K562 (cell line): Measurements from ENCODE around the gene VRK3. TPM values are rescaled to one million over a fixed set of nuclear protein-coding genes. Genes with fewer than 3 reads are reported as not detected.

Experiments
- CC2D1A ChIP-seq: fragments of 450-650 bp; IDR thresholded peaks from 2 replicates; pipeline ENCODE4 v1.6.1; 2017; ENCODE audit warnings: mild to moderate bottlenecking
- CREB1 ChIP-seq, 2 experiments: sonication (generic) in 1 of 2; formaldehyde crosslinking in 1 of 2; IDR thresholded peaks; 2 replicates each; pipeline versions ENCODE4 v1.6.1 to v1.8.0; 2012 to 2022; ENCODE audit warnings: inconsistent platforms in 1 of 2, mild to moderate bottlenecking in 1 of 2, missing genetic modification reagents in 1 of 2, moderate library complexity in 1 of 2
- CSDE1 ChIP-seq, 2 experiments: fragments of 450-650 bp; IDR thresholded peaks; 2 replicates each; pipeline ENCODE4 v1.6.1; 2016; ENCODE audit warnings: mild to moderate bottlenecking in 1 of 2
- ELF4 ChIP-seq: fragments of 450-650 bp; formaldehyde crosslinking; IDR thresholded peaks from 2 replicates; pipeline ENCODE4 v1.4.0; 2022; ENCODE audit warnings: missing genetic modification characterization
- LEF1 ChIP-seq: fragments of 450-650 bp; IDR thresholded peaks from 2 replicates; pipeline ENCODE4 v1.6.1; 2016; ENCODE audit warnings: mild to moderate bottlenecking
- NFYB ChIP-seq: IDR thresholded peaks from 2 replicates; pipeline ENCODE4 v1.6.1; 2011; ENCODE audit warnings: mild to moderate bottlenecking, moderate library complexity; ENCODE audit not compliant: insufficient read length; ENCODE audit errors: extremely low read depth
- NR2C2 ChIP-seq, 2 experiments: fragments of 200-800 bp in 1 of 2; sonication (Bioruptor generic) in 1 of 2; sonication (generic) in 1 of 2; formaldehyde crosslinking in 1 of 2; IDR thresholded peaks; 2 replicates each; pipeline versions ENCODE4 v1.6.1 to v1.8.0; 2016 to 2022; ENCODE audit warnings: mild to moderate bottlenecking in 1 of 2, missing compliant biosample characterization in 1 of 2, missing genetic modification characterization in 1 of 2, missing genetic modification reagents in 1 of 2
- PRPF4 ChIP-seq: fragments of 200-400 bp; formaldehyde crosslinking; IDR thresholded peaks from one replicate; pipeline ENCODE4 v1.6.1; 2017; ENCODE audit warnings: low read length, low read depth, mild to moderate bottlenecking; ENCODE audit not compliant: insufficient read depth, poor library complexity, severe bottlenecking
- PURB ChIP-seq: sonication (generic); formaldehyde crosslinking; IDR thresholded peaks from 2 replicates; pipeline ENCODE4 v1.9.0; 2021; ENCODE audit warnings: low read depth, mild to moderate bottlenecking, missing genetic modification reagents
- SAFB ChIP-seq: fragments of 200-400 bp; formaldehyde crosslinking; IDR thresholded peaks from 2 replicates; pipeline ENCODE4 v1.6.1; 2017; ENCODE audit warnings: low read depth, low read length, borderline replicate concordance
- SNRNP70 ChIP-seq: fragments of 200-400 bp; formaldehyde crosslinking; optimal IDR thresholded peaks from 2 replicates; pipeline ENCODE3; 2017; ENCODE audit warnings: low read depth, low read length
- TGIF2 ChIP-seq: sonication (generic); formaldehyde crosslinking; IDR thresholded peaks from 2 replicates; pipeline ENCODE4 v1.8.1; 2022; ENCODE audit warnings: mild to moderate bottlenecking, missing genetic modification reagents, moderate library complexity
- TSC22D4 ChIP-seq: fragments of 450-650 bp; IDR thresholded peaks from 2 replicates; pipeline ENCODE4 v1.6.1; 2016; ENCODE audit warnings: missing genetic modification characterization, missing biosample characterization, control low read depth
- WHSC1 ChIP-seq: IDR thresholded peaks from one replicate; pipeline ENCODE4 v1.6.1; 2012; ENCODE audit warnings: low read length, control low read depth, inconsistent platforms
- ZBTB1 ChIP-seq: sonication (generic); formaldehyde crosslinking; IDR thresholded peaks from 2 replicates; pipeline ENCODE4 v1.8.1; 2023; ENCODE audit warnings: missing genetic modification reagents, low read depth, mild to moderate bottlenecking, borderline replicate concordance
- ZNF282 ChIP-seq: sonication (generic); formaldehyde crosslinking; IDR thresholded peaks from 2 replicates; pipeline ENCODE4 v1.8.1; 2023; ENCODE audit warnings: missing genetic modification reagents
- ZNF347 ChIP-seq: fragments of 450-650 bp; formaldehyde crosslinking; IDR thresholded peaks from 2 replicates; pipeline ENCODE4 v1.4.0; 2020; ENCODE audit warnings: low read depth, mild to moderate bottlenecking, moderate library complexity
- ZNF444 ChIP-seq: fragments of 250-450 bp; sonication (Bioruptor Pico); IDR thresholded peaks from 2 replicates; pipeline ENCODE4 v1.4.0; 2020; ENCODE audit warnings: mild to moderate bottlenecking, moderate library complexity
- ZNF644 ChIP-seq: fragments of 200-800 bp; sonication (Bioruptor generic); IDR thresholded peaks from 2 replicates; pipeline ENCODE4 v1.6.1; 2016; ENCODE audit warnings: low read depth, missing genetic modification characterization, missing compliant biosample characterization
- ZNF696 ChIP-seq: fragments of 250-450 bp; sonication (Bioruptor Pico); conservative IDR thresholded peaks from 2 replicates; pipeline ENCODE4 v1.4.0; 2020; ENCODE audit warnings: mild to moderate bottlenecking, moderate library complexity
- polyA plus RNA-seq, 8 experiments: library from polyadenylated mRNA; depleted of rRNA in 4 of 8; stranded (reverse) in 5 of 8; unstranded in 3 of 8; fragments of >200 nt; fragmentation: Nextera tagmentation in 2 of 8; fragmentation: Illumina TruSeq in 1 of 8; extraction: Ambion mirVana in 2 of 8; extraction: Trizol in 1 of 8; gene quantifications; 2 replicates each; pipeline versions ENCODE4 v1.2.1 to v1.2.3, GENCODE V29; 2011 to 2014; ENCODE audit warnings: inconsistent platforms in 1 of 8, missing spikeins in 1 of 8
- total RNA-seq, 7 experiments: library from RNA; depleted of rRNA in 6 of 7; stranded (reverse); fragments of >200 nt in 6 of 7; fragmentation: Illumina TruSeq in 2 of 7; extraction: Trizol in 2 of 7; gene quantifications; 2 replicates each; pipeline versions ENCODE4 v1.2.1 to v1.2.3, GENCODE V29; 2011 to 2021; ENCODE audit warnings: low replicate concordance in 1 of 7
- TF ChIP-seq, protein P1 (sequence below): fragments of 250-450 bp; sonication (Bioruptor Pico); IDR thresholded peaks from 2 replicates; pipeline ENCODE4 v1.4.0; 2020
- TF ChIP-seq, protein P2 (sequence below): fragments of 450-650 bp; IDR thresholded peaks from 2 replicates; pipeline ENCODE4 v1.6.1; 2018; ENCODE audit warnings: mild to moderate bottlenecking, low read depth; ENCODE audit not compliant: partially characterized antibody
- TF ChIP-seq, protein P3 (sequence below): fragments of 450-650 bp; IDR thresholded peaks from one replicate; pipeline ENCODE4 v1.6.1; 2018; ENCODE audit warnings: mild to moderate bottlenecking, moderate library complexity; ENCODE audit not compliant: partially characterized antibody

VRK3 gene
- total and polyA plus RNA-seq, 9 of the 15 experiments (the other 6 are each of a cell fraction or from before 2014, with no cell fraction given) = 25.6 to 94.3 (median 42.9) TPM

DNA sequence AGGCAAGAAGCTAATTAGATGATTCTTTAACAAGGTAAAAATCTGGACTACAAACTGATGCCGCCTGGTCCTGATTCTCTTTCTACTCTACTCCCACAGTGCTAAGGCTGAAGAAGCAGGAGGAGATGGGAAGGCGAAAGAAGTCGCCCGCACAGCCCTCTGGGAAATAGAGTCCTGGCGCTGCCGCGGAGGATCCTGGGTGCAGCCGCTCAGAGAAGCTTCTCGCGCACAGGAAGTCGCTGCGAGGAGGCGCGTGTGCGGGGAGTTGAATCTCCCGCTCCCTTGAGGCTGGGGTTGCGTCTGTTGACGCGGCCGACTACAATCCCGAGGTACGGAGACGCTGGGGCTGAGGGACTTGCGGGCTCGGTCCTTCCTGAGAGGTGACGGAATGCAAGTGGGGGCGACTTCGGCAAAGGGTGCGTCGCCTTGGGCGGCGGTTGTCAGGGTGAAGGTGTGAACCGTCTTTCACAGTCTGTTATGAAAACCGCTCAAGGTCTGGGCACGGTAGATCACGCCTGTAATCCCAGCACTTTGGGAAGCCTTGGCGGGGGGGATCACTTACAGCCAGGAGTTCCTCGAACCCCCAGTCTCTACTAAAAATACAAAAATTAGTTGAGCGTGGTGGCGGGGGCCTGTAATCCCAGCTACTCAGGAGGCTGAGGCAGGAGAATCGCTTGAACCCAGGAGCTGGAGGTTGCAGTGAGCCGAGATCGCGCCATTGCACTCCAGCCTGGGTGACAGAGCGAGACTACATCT is 800 bp upstream of the VRK3 start, which contains the start of gene ZNF473 (continued):
- TF ChIP-seq SNRNP70 (no peak), ELF4 (CRISPR knock-in tag) (no peak), NFYB (no peak), CREB1 (IDR thresholded peaks at IDR 0.05) (peak; percentile 58), CREB1 (CRISPR knock-in tag; IDR thresholded peaks at IDR 0.05) (peak; percentile 82), CSDE1 (IDR thresholded peaks at IDR 0.05) (no peak), CC2D1A (0 out of 2 replicates have a peak, but pooled peaks have one; percentile 11), ZNF444 (CRISPR knock-in tag) (no peak), ZNF696 (CRISPR knock-in tag) (no peak), PRPF4 (no peak), LEF1 (no peak), NR2C2 (CRISPR knock-in tag; IDR thresholded peaks at IDR 0.05) (peak; percentile 83), NR2C2 (tag; IDR thresholded peaks at IDR 0.05) (peak; percentile 31; the same call in 1 of the 2 replicates), TGIF2 (CRISPR knock-in tag) (peak; percentile 73; the same call in 1 of the 2 replicates), ZBTB1 (CRISPR knock-in tag) (peak; percentile 76; the same call in 1 of the 2 replicates), SAFB (no peak), ZNF282 (no peak), TSC22D4 (tag) (no peak), WHSC1 (no peak), ZNF644 (tag) (no peak), ZNF347 (CRISPR knock-in tag) (no peak), PURB (CRISPR knock-in tag) (no peak)
- TF ChIP-seq, protein P1, sequence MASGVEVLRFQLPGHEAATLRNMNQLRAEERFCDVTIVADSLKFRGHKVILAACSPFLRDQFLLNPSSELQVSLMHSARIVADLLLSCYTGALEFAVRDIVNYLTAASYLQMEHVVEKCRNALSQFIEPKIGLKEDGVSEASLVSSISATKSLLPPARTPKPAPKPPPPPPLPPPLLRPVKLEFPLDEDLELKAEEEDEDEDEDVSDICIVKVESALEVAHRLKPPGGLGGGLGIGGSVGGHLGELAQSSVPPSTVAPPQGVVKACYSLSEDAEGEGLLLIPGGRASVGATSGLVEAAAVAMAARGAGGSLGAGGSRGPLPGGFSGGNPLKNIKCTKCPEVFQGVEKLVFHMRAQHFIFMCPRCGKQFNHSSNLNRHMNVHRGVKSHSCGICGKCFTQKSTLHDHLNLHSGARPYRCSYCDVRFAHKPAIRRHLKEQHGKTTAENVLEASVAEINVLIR (CRISPR knock-in tag) = peak; percentile 32; the same call in 1 of the 2 replicates
- TF ChIP-seq, protein P2, sequence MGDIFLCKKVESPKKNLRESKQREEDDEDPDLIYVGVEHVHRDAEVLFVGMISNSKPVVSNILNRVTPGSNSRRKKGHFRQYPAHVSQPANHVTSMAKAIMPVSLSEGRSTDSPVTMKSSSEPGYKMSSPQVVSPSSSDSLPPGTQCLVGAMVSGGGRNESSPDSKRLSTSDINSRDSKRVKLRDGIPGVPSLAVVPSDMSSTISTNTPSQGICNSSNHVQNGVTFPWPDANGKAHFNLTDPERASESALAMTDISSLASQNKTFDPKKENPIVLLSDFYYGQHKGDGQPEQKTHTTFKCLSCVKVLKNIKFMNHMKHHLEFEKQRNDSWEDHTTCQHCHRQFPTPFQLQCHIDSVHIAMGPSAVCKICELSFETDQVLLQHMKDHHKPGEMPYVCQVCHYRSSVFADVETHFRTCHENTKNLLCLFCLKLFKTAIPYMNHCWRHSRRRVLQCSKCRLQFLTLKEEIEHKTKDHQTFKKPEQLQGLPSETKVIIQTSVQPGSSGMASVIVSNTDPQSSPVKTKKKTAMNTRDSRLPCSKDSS = no peak
- TF ChIP-seq, protein P3, sequence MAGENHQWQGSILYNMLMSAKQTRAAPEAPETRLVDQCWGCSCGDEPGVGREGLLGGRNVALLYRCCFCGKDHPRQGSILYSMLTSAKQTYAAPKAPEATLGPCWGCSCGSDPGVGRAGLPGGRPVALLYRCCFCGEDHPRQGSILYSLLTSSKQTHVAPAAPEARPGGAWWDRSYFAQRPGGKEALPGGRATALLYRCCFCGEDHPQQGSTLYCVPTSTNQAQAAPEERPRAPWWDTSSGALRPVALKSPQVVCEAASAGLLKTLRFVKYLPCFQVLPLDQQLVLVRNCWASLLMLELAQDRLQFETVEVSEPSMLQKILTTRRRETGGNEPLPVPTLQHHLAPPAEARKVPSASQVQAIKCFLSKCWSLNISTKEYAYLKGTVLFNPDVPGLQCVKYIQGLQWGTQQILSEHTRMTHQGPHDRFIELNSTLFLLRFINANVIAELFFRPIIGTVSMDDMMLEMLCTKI = no peak
